Cardiac fibroblast (primary cell): Measurements from ENCODE around the gene TCF4.

Source experiments
- DNase-seq, 2 donors: peaks; one replicate each; pipeline versions ENCODE4 v3.0.0 to v3.0.0-alpha.2; 2010; ENCODE audit warnings: low read depth in 2 of 2
- H3K4me3 ChIP-seq, 2 donors: replicated peaks in 1 of 2; 1 replicate in 1 of 2; 2 replicates in 1 of 2; pipeline ENCODE4 v1.5.1; 2011; ENCODE audit warnings: low read depth in 2 of 2, low read length in 2 of 2, mild to moderate bottlenecking in 2 of 2, moderate library complexity in 1 of 2
- TF ChIP-seq, protein P1 (sequence below): IDR thresholded peaks from one replicate; pipeline ENCODE4 v1.5.1; 2011; ENCODE audit warnings: low read depth, mild to moderate bottlenecking, low read length, inconsistent platforms

Gene TCF4

DNA sequence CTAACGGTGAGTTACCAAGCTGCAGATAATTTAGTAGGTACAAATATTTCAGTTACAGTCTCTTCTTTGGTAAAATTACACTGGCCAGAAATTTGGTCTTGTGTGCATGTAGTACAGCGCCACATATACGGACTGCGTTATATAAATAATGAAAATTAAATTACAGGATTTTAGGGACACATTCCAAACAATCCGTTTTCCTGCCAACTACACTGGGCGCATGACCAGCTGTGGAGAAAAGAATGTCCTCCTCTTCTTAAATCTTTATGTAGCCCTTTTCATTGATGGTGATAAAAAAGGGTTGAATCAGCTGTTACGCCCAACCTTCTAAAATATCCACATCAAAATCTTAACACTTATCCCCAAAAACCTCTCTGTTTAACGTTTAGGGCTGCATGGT is 37.5 kb downstream of the TCF4 start:
- no peak overlapping the region for H3K4me3 ChIP-seq
- peak in 1 of 2 donors; percentile 19 for DNase-seq
- TF ChIP-seq, protein P1, sequence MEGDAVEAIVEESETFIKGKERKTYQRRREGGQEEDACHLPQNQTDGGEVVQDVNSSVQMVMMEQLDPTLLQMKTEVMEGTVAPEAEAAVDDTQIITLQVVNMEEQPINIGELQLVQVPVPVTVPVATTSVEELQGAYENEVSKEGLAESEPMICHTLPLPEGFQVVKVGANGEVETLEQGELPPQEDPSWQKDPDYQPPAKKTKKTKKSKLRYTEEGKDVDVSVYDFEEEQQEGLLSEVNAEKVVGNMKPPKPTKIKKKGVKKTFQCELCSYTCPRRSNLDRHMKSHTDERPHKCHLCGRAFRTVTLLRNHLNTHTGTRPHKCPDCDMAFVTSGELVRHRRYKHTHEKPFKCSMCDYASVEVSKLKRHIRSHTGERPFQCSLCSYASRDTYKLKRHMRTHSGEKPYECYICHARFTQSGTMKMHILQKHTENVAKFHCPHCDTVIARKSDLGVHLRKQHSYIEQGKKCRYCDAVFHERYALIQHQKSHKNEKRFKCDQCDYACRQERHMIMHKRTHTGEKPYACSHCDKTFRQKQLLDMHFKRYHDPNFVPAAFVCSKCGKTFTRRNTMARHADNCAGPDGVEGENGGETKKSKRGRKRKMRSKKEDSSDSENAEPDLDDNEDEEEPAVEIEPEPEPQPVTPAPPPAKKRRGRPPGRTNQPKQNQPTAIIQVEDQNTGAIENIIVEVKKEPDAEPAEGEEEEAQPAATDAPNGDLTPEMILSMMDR = no peak

- DNase-seq = no peak
- no peak overlapping the region for H3K4me3 ChIP-seq
- TF ChIP-seq, protein P1 = no peak
Observed at GRCh38 chr18:55549474-55550104, 38.4 kb downstream of the TCF4 start.

DNA sequence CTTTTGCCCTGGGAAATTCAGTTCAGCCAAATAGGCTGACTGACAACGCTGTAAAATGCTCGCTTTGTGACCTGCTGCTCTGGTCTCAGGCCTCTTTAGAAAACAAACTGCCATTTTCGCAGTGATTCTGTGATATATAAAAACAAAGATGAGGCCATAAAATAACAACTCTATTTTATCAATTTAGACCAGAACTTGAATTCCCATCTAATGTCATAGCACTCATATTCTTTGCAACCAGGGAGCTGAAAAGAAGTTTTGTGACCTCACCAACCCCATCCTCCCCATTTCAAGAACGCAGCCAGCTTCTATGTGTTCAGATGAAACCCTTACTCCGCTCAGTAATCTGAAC is 40.3 kb downstream of the TCF4 start:
- no peak overlapping the region for H3K4me3 ChIP-seq
- DNase-seq = no peak
- TF ChIP-seq, protein P1 = no peak

- peak; percentile 65 to 67 for DNase-seq
- peak overlapping the region; percentile 9 to 37 for H3K4me3 ChIP-seq
- TF ChIP-seq, protein P1 = no peak
Observed at GRCh38 chr18:55546851-55547704, 40.9 kb downstream of the TCF4 start.

DNA sequence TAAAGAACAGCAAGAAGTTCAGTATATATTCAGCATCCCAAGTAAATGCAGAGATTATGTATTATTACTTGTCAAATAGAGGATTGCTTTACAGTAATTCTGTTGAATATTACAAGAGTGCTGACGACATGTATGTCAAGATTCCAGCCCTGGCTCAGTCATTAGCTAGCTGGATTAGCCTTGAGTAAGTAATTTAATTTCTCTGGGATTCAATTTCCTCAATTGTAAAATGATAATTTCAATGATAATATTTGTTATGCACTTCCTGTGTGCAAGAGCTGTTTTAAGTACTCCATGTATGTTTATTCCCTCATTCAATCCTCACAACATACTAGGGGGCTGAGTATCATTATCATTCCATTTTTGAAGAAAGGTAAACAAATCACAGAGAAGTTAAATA is 44.0 kb downstream of the TCF4 start:
- TF ChIP-seq, protein P1 = no peak
- no peak overlapping the region for H3K4me3 ChIP-seq
- no peak for DNase-seq

GRCh38 chr18:55543130-55543704 is 44.8 kb downstream of the TCF4 start:
- no peak for DNase-seq
- H3K4me3 ChIP-seq = no peak overlapping the region
- TF ChIP-seq, protein P1 = no peak
